Hematopoietic multipotent progenitor cell treated with erythropoietin and hydrocortisone succinate and interleukin-3 and kit ligand, for 6 days (in vitro differentiated cells): ENCODE results near the gene SCAMP1.
A peak's percentile ranks its signal among the peaks of the same experiment; 100 is the strongest.
"Not testable (repeated sequence)": the region's sequence is repeated elsewhere in the genome, so short reads cannot be mapped to it uniquely, and the experiment has no call there.

Experiments
- DNase-seq: peaks from one replicate; pipeline ENCODE4 v3.0.0-alpha.2; 2015

The SCAMP1 gene

GRCh38 chr5:78430866-78431265 is 70.4 kb downstream of the SCAMP1 start:
- DNase-seq, result no peak

GRCh38 chr5:78433972-78434371 is 73.6 kb downstream of the SCAMP1 start:
- no peak for DNase-seq

- DNase-seq, result no peak
Observed at GRCh38 chr5:78447775-78448424, 87.5 kb downstream of the SCAMP1 start.

DNA sequence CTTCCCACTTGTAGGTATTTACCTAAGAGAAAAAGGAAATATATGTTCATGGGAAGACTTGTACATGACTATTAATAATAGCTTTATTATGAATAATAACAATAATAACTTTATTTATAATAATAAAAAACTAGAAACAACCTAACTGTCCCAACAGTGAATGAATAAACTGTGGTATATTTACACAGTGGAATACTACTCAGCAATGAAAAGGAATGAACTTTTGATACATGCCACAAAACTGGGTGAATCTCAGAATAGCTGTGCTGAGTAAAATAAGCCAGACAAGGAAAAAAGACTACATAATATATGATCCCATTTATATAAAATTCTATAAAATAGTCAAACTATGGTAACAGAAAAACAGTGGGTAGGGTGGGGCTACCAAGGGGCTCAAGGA is 88.7 kb downstream of the SCAMP1 start:
- DNase-seq, result no peak

GRCh38 chr5:78457507-78457906 is 97.1 kb downstream of the SCAMP1 start:
- not testable (repeated sequence) for DNase-seq

- DNase-seq, result no peak
Observed at GRCh38 chr5:78458843-78459242, 98.4 kb downstream of the SCAMP1 start.

GRCh38 chr5:78467140-78467539 is 106.7 kb downstream of the SCAMP1 start:
- no peak for DNase-seq

- peak; percentile 87 for DNase-seq
Observed at GRCh38 chr5:78467752-78468357, 107.4 kb downstream of the SCAMP1 start.

DNA sequence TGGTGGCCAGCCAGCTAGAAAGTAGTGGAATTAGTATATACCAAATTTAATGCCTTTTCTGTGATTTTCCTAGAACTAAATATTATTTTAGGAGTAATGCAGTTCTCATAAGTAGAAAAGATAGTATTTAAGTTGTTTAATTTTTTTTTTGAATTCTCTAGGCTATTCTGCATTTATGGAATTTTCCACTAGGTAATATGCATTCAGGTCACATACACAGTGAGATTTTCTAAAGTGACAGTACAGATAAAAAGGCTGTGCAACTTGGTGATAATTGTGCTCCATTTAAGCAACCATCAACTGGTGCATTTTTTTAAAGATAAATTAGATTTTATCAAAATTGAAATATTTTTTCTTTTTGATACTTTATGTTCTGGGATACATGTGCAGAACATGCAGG is 111.5 kb downstream of the SCAMP1 start:
- no peak for DNase-seq

DNA sequence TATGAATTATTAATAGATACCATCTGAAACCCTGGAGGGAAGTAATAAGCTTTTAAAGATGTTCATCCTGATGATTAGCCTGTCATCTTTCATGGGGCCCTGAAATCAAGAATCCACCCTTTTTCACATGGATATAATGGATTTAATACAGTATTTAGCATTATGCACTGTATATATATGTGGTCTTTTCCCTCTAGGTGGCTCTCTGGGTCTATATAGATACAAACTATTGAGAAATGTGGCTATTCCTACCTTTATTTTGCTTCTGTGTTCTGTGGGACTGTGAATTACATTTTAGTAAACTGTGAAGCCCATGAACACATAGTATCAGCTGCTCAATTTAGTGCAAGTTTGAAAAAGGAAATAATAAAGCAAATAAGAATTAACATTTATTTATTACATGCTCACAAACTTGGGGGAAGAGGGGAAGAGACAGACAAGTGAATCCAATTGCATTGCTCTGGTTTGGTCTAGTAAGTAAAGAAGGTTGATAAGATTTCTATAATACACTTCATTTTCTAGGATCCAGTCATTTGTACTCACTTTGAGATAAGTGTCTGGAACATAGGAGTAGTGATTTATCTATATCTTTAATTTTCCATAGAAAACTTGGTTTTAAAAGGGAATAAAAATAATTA is 112.2 kb downstream of the SCAMP1 start:
- DNase-seq, result peak; percentile 81

- peak; percentile 72 for DNase-seq
Observed at GRCh38 chr5:78473751-78474150, 113.3 kb downstream of the SCAMP1 start.

DNA sequence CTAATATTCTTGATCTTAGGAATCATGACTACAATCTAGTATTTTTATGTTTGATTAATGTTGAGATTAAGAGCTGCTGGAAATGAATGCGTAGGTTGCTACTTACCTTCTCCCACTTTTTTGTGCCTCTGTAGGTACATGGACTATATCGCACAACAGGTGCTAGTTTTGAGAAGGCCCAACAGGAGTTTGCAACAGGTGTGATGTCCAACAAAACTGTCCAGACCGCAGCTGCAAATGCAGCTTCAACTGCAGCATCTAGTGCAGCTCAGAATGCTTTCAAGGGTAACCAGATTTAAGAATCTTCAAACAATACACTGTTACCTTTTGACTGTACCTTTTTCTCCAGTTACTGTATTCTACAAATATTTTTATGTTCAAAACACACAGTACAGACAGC is 115.0 kb downstream of the SCAMP1 start:
- no peak for DNase-seq

- DNase-seq, result no peak
Observed at GRCh38 chr5:78476795-78477194, 116.4 kb downstream of the SCAMP1 start.

DNA sequence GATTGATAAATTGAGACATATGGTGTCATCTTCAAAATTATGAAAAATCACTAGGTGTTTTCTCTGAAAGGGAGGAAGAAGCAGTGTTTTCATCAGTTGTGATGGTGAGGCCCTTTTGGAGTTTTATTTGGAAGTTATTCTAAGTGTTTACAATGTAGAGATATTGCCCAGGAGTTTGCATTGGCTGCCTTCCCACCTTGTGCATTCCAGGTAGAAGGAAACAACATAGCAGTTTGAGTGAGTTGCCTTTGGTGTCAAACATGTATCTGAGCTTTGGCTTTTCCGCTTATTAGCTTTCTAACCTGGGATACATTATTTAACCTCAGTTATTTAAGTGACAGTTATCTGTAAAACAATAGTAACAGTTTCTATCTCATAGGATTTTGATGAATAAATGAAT is 122.5 kb downstream of the SCAMP1 start:
- DNase-seq, result no peak

DNA sequence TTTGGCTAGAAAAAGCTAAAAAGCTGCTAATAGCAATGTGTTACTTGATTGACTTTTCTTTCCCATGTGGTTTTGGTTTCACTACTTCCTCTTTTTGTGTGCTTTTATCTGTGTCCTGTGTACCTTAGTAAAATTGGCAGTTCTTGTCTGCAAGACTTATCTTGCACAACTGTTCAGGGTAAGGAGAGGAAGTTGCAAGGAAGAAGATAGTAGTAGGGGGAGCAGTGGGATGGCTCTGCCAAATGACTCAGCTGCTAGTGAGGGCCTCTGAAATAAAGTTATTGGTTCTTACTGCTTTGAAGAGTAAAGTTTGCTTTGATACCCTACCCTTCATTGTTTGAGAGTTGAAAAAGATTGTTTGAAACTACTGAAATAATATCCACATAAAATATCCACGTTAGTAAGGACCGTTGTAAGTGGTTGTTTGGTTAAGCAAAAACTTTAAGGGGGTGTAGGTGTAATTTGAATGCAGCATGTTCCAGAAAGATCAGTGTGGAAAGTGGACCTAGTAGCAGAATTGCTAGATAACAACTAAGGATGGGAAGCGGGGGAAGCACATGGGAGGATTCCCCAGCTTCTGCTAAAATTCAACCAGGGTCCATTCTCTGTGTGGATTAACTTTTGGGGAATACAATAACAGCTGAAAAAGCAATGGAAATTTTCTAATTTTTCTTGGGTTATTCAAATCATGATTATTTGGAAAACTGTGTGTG is 123.5 kb downstream of the SCAMP1 start:
- peak; percentile 96 for DNase-seq

- no peak for DNase-seq
Observed at GRCh38 chr5:78486218-78486617, 125.8 kb downstream of the SCAMP1 start.

- DNase-seq, result no peak
Observed at GRCh38 chr5:78487846-78488245, 127.4 kb downstream of the SCAMP1 start.

GRCh38 chr5:78490709-78491485 is 130.5 kb downstream of the SCAMP1 start:
- no peak for DNase-seq

DNA sequence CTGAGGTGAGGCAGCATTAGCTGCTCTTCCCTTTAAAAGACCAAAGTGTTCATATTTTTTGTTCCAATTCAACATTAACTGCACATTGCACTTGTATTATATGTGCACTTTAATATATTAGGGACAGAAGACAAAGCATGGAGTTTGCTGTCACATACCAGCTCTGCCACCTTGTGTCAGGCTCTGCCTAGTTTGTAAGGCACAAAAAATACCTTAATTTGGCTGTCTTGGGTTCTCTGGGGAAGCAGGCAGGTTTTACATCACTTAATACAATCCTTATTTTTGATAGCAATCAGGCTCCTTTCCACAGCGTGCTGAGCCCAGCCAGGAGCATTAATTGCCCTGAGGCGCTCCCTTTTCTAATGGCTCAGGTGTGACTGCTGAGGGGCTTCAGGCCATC is 131.8 kb downstream of the SCAMP1 start:
- no peak for DNase-seq

- no peak for DNase-seq
Observed at GRCh38 chr5:78492650-78493049, 132.2 kb downstream of the SCAMP1 start.

GRCh38 chr5:78495800-78496199 is 135.4 kb downstream of the SCAMP1 start:
- DNase-seq, result no peak

GRCh38 chr5:78496373-78496772 is 136.0 kb downstream of the SCAMP1 start:
- no peak for DNase-seq
